Measurements from ENCODE around the gene DESI1. TPM values are rescaled to one million over a fixed set of nuclear protein-coding genes. Genes with fewer than 3 reads are reported as not detected.

DESI1 gene
- total RNA-seq, 2 donors from 2014 or later = 22.1 to 22.7 TPM

Other genes starting within 250 kb of the DESI1 start
- gene TEF, start 239.1 kb downstream of the DESI1 start, total RNA-seq = 10 to 100 TPM; 10.5 to 20.5 TPM
- gene TOB2, start 174.2 kb downstream of the DESI1 start, total RNA-seq = 10 to 100 TPM; 36.8 to 37.0 TPM
- 10 to 100 TPM; 27.5 to 33.5 TPM for gene PHF5A, start 152.4 kb downstream of the DESI1 start, total RNA-seq
- gene ACO2, start 151.9 kb downstream of the DESI1 start, total RNA-seq = 10 to 100 TPM; 61.4 to 63.8 TPM
- gene POLR3H, start 76.6 kb downstream of the DESI1 start, total RNA-seq = 10 to 100 TPM; 29.9 to 35.4 TPM
- 10 to 100 TPM; 11.5 to 27.0 TPM for gene CSDC2, start 60.0 kb downstream of the DESI1 start, total RNA-seq
- gene PMM1, start 31.2 kb downstream of the DESI1 start, total RNA-seq = 10 to 100 TPM; 17.9 to 18.8 TPM
- gene XRCC6, start 252 bp upstream of the DESI1 start, total RNA-seq = 100 to 1,000 TPM; 145 to 154 TPM
- 100 to 1,000 TPM in 1 of 2 donors, 10 to 100 TPM in 1; 86.2 to 103 TPM for gene SNU13, start 67.8 kb upstream of the DESI1 start, total RNA-seq
- gene MEI1, start 78.5 kb upstream of the DESI1 start, total RNA-seq = 1 to 10 TPM; 1.4 to 4.3 TPM
- 1 to 10 TPM; 5.1 to 5.7 TPM for gene CCDC134, start 179.6 kb upstream of the DESI1 start, total RNA-seq
- 10 to 100 TPM; 48.3 to 52.0 TPM for gene SREBF2, start 212.1 kb upstream of the DESI1 start, total RNA-seq

All from posterior vena cava (tissue), 2 donors.